ENCODE measurements around the gene RNFT2. TPM values are rescaled to one million over a fixed set of nuclear protein-coding genes. Genes with fewer than 3 reads are reported as not detected.

The RNFT2 gene
- total RNA-seq, 1 donor from 2014 or later = 0.21 TPM

GRCh38 chr12:116802018-116802417 is 63.9 kb downstream of the RNFT2 start:
- Histone ChIP-seq H3K27ac (no peak overlapping the region), H3K4me1 (no peaks in the 10 kb centered on the region), H3K4me3 (no peak overlapping the region), H3K9me3 (peaks cover 0 to 11% of the 10 kb centered on the region in 2 donors), H3K36me3 (no peaks in the 10 kb centered on the region), H3K27me3 (no peaks in the 10 kb centered on the region)
- no peak for TF ChIP-seq CTCF (IDR thresholded peaks at IDR 0.05)
- DNase-seq (ENCODE audit: low spot score in 2 of 2) = no peak
- intact Hi-C loops (cut with DNase I) = no loop called here

GRCh38 chr12:116803013-116803736 is 65.1 kb downstream of the RNFT2 start:
- Histone ChIP-seq H3K36me3 (no peaks in the 10 kb centered on the region), H3K9me3 (peaks cover 0 to 11% of the 10 kb centered on the region in 2 donors), H3K27me3 (no peaks in the 10 kb centered on the region), H3K4me1 (no peaks in the 10 kb centered on the region), H3K27ac (no peak overlapping the region), H3K4me3 (no peak overlapping the region)
- intact Hi-C loops (cut with DNase I) = no loop called here
- DNase-seq (ENCODE audit: low spot score in 2 of 2) = no peak
- no peak for TF ChIP-seq CTCF (IDR thresholded peaks at IDR 0.05)

- intact Hi-C loops (cut with DNase I) = no loop called here
These were observed 65.9 kb downstream of the RNFT2 start for GRCh38 chr12:116804051-116804450.

GRCh38 chr12:116806845-116807440 is 68.8 kb downstream of the RNFT2 start:
- no peak for TF ChIP-seq CTCF (IDR thresholded peaks at IDR 0.05)
- H3K36me3 ChIP-seq = no peaks in the 10 kb centered on the region
- no peaks in the 10 kb centered on the region for H3K9me3 ChIP-seq
- no peak for DNase-seq (ENCODE audit: low spot score in 2 of 2)
- intact Hi-C loops (cut with DNase I) = no loop called here
- no peak overlapping the region for H3K4me3 ChIP-seq
- no peaks in the 10 kb centered on the region for H3K4me1 ChIP-seq
- no peak overlapping the region for H3K27ac ChIP-seq
- H3K27me3 ChIP-seq = no peaks in the 10 kb centered on the region

More at GRCh38 chr12:116804051-116804450, 65.9 kb downstream of the RNFT2 start:
- Histone ChIP-seq H3K36me3 (no peaks in the 10 kb centered on the region), H3K4me3 (no peak overlapping the region), H3K4me1 (no peaks in the 10 kb centered on the region), H3K9me3 (peaks cover 0 to 2% of the 10 kb centered on the region in 2 donors), H3K27ac (no peak overlapping the region), H3K27me3 (no peaks in the 10 kb centered on the region)
- no peak for TF ChIP-seq CTCF (IDR thresholded peaks at IDR 0.05)
- no peak for DNase-seq (ENCODE audit: low spot score in 2 of 2)

- no peak overlapping the region for H3K27ac ChIP-seq
- no peak overlapping the region for H3K4me3 ChIP-seq
- H3K36me3 ChIP-seq = no peaks in the 10 kb centered on the region
- no peaks in the 10 kb centered on the region for H3K4me1 ChIP-seq
- no peaks in the 10 kb centered on the region for H3K9me3 ChIP-seq
- no peak for DNase-seq (ENCODE audit: low spot score in 2 of 2)
- intact Hi-C loops (cut with DNase I) = no loop called here
- no peaks in the 10 kb centered on the region for H3K27me3 ChIP-seq
- TF ChIP-seq CTCF (IDR thresholded peaks at IDR 0.05) = no peak
These were observed 69.4 kb downstream of the RNFT2 start for GRCh38 chr12:116807546-116807945.

All from ascending aorta (tissue), 2 donors.